ENCODE measurements around the gene RGSL1.
A peak's percentile ranks its signal among the peaks of the same experiment; 100 is the strongest.

Gene RGSL1

GRCh38 chr1:182595641-182596240, 145.8 kb downstream of the RGSL1 start:
- FAIRE-seq = no peak

- no peak for FAIRE-seq
Measured at GRCh38 chr1:182596934-182597333, 147.0 kb downstream of the RGSL1 start.

DNA sequence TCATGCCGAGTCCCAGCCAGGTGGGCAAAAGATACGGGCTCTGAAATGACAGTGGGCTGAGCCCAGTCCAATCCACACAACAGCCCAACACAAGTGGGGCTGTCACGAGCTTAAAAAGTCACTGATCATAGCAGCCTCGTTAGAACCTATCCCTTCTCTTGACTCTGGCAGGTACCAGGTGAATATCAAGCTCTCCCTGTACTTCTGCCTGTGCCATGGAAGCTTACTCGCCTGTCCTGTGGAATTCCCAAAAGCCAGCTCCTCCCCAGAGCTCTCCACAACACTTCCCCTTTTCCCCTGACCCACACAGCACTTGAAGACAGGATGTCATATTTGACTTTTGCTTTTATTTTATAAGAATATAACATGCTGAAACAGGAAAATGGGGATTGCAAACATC, 148.3 kb downstream of the RGSL1 start:
- FAIRE-seq = no peak

- no peak for FAIRE-seq
Measured at GRCh38 chr1:182599339-182599738, 149.4 kb downstream of the RGSL1 start.

DNA sequence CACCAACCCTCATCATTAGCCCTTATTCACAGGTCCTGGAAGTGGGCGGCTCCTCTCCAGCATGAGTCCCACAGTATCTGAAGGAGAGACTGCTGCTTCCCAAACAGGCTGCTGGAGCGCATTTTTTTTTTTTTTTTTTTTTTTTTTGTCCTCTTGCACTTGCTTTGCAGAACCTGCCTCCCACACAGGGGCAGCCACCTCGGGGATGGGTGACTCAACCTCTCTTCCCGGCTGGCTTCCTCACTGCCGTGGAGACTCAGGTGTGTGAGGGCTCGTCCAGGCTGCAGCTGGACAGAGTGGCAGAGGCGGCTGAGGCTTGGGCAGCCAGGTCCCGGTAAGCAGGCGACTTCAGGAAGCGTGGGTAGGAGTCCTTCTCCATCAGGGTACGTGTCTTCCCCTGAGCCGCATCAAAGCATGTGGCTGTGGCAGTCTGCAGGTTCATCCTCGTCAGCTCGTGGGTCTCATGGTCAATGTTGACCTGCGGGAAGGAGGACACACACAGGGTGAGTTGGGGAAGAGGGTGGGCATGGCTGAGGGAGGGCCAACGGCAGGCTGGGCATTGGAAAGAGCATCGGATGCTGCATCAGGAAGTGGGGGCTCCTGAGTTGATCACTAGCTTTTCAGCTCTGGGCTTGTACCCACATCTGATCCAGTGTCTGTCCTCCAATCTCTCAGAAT, 150.2 kb downstream of the RGSL1 start:
- FAIRE-seq = no peak

DNA sequence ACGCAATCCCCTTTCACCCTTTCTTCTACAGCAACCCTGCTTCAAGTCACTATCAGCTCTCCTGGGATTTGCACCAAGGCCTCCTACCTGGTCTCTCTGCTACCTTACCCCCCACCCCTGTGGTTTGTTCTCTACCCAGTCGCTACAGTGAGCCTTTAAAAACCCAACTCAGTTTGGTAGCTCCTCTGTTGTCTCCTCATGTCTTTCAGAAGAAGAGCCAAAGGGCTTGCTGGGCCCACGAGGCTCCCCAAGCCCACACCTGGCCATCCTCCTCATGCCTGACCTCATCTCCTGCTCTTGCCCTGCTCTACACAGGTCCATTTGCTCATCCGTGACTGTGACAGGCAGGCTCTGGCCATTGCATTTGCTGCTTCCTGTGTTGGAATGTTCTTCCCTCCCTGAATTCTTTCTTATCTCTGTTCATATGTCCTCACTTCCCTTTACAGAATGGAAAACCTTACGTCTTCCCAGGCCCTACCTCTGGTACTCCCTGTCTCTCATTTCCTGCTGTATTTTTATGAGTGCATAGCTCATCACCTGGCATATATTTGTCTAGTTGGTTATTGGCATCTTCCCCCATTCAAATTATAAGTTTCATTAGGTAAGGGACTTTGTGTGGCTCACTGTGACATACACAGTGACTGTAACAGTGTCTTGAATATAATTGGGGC, 150.9 kb downstream of the RGSL1 start:
- FAIRE-seq = no peak

DNA sequence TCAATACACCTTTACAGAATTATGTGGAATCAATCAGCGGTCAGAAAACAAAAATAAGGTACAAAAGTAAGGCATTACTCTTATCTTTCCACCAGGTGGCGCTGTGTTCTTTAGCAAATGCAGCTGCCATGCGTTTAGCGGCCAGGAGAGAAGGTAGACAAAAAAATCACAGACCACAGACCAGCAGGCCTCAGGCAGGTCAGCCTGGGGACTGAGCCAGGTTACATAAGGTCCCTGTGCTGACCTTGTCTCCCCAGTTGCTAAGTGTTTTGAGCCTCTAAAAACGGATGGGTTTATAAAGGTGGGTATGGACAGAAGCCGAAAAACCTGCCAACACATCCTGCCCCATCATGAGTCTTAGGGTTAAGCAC, 151.5 kb downstream of the RGSL1 start:
- peak; percentile 72 for FAIRE-seq

DNA sequence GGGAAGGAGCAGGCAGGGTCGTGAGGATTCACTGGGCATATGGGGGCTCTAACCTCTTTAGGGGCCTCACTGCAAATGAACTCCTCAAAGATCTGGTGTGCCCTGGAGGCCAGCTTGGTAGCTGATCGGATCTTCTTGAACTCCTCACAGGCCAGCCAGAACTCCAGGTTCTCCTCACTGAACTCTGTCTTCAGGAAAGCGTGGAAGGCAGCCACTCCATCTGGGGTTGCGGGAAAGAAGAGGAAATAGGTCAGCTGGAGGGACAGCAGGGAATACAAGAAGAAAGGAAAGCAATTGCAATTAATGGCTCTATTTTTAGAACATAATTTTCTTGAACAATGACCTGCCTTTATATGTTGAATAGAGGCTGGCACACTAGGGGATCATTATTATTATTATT, 152.0 kb downstream of the RGSL1 start:
- no peak for FAIRE-seq

DNA sequence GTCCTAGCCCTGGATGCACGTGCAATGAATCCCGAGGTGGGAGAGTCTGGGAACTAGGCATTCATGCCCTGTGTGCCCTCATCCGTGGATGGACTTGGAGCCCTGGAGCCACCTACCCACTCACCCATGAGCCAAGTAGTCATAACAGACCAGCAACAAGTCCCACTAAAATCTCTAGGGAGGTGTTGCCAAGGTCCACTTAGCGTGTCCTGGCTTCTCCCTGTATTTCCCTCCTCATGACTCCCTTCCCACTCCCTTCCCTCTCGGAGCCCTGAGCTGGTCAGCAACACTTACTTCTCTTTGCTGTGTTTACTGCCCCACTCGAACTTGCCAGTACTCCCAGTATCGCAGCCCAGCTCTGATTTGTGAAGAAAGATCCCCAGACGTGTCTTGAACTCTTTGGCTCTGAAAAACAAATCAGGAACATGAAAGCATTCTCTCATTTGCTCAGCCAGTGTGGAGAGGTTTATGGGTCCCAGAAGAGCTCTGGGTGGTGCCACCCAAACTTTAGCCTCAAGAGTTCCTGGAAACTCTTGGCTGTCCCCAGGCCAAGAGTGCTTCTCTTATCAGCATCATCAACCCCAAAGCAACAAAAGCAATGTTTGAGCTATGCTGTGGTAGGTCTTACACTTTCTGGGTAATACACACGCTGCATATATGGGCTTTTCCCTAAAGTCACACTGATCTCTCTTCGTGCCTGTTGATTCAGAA, 153.1 kb downstream of the RGSL1 start:
- no peak for FAIRE-seq

DNA sequence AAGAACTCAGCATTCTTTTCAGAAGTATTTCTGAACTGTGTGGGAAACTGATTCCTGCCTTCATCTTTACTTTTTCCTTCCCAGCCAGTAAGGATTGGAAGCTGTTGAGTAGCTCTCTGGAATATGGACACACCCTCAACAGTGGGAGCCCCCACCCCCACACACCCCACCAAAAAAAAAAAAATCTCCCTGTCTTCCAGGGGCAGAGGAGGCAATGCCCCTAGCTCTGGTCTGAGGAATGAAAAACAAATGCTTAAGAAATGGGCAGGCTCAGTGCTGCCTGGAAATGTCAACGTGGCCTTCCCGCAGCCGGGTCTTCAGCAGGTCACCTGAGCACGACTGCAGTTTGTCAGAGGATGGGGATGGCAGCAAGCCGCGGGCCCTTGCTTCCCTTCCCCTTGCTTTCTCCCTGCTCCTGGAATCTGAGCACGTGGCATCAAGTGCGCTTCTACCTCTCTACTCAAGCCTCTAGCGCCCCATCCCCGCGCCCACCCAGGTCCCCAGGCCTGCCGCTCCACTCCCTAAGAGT, 153.8 kb downstream of the RGSL1 start:
- FAIRE-seq = no peak

DNA sequence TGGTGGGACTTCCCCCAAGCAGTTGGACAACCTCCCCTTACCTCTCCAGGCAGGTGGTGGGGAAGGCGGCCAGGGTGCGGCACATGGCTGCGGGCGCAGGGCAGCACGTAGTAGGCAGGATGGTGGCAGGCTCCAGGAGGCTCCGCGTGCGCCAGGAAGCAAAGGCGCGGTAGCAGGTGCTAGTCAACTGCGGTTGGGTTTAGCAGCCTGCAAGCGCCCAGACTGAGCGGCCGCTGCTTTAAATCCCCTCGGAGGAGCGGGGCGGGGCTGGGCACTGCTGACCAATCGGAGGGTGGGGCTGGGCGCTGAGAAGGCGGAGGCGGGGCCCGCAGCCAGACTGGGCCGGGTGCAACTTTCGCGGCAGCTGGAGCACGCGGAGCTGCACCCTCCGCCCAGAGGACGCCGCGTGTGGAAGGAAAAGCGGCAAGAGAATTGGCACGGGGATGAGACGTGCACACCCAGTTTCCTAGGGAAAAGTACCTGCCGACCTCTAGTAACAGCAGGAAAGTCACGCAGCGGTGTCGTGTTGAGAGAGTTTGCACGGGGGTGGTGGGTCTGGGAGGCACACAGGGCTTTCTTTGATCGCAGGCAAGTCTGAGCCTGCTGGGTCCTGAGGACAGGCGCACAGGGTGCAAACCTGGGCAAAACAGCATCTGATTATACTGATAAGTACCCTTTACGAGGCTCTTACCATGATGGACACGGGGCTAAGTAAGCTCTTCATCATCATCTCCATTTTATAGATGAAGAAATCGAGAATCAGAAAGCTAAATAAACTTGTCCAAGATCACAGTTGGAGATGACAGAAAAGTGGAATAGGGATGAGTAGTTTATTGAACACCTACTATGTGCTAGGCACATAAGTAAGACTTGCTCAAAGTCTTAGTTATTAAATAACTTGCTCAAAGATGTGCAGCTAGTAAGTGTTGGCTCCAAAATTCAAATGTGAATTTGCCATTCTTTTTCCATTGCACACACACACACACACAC, 154.5 kb downstream of the RGSL1 start, which contains the start of gene RGS16:
RGS16 (minus strand) TSS at position 215 of the 990 bp plus-strand sequence; CDS start at position 85, 130 bp downstream.
- FAIRE-seq = no peak

- no peak for FAIRE-seq
Measured at GRCh38 chr1:182607566-182607965, 157.6 kb downstream of the RGSL1 start.

DNA sequence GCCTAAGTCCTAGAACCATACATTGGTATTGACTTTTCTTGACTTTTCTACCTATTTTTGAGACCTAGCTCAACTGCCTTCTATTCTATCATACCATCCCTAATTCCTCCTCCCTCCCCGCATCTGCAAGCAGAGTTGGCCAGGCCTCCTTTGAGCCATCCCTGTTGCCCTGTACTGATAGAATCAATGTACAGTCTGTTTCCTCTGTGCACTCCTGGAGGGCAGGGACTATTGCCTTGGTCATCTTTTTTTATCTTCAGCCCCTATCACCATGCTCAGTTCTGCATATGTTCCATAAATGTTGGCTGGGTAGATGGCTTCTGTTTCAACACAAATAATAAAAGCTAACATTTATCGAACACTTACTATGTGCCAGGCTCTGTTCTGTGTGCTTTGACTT, 158.3 kb downstream of the RGSL1 start:
- no peak for FAIRE-seq

GRCh38 chr1:182608845-182609610, 159.1 kb downstream of the RGSL1 start:
- FAIRE-seq = no peak
